Measurements from ENCODE around the gene COASY.

COASY gene

GRCh38 chr17:42571435-42572225 is 9.7 kb downstream of the COASY start:
- Histone ChIP-seq H3K4me1 (ENCODE audit: control insufficient read depth, insufficient read depth, low read length) (peaks cover 39% of the 10 kb centered on the region), H3K9ac (ENCODE audit: low read length) (no peak overlapping the region), H3K9me3 (ENCODE audit: control insufficient read depth, low read length) (no peaks in the 10 kb centered on the region), H3K27me3 (ENCODE audit: control insufficient read depth, insufficient read depth, low read length) (no peaks in the 10 kb centered on the region), H3K4me3 (ENCODE audit: low read length) (no peak overlapping the region), H3K36me3 (ENCODE audit: control insufficient read depth, insufficient read depth, low read length) (peaks cover 36% of the 10 kb centered on the region)

- H3K27me3 ChIP-seq (ENCODE audit: control insufficient read depth, insufficient read depth, low read length), result no peaks in the 10 kb centered on the region
- H3K4me3 ChIP-seq (ENCODE audit: low read length), result no peak overlapping the region
- H3K4me1 ChIP-seq (ENCODE audit: control insufficient read depth, insufficient read depth, low read length), result peaks cover 39% of the 10 kb centered on the region
- peaks cover 36% of the 10 kb centered on the region for H3K36me3 ChIP-seq (ENCODE audit: control insufficient read depth, insufficient read depth, low read length)
- H3K9ac ChIP-seq (ENCODE audit: low read length), result no peak overlapping the region
- no peaks in the 10 kb centered on the region for H3K9me3 ChIP-seq (ENCODE audit: control insufficient read depth, low read length)
Measured at GRCh38 chr17:42573095-42573494, 11.1 kb downstream of the COASY start.

- no peaks in the 10 kb centered on the region for H3K27me3 ChIP-seq (ENCODE audit: control insufficient read depth, insufficient read depth, low read length)
- H3K4me1 ChIP-seq (ENCODE audit: control insufficient read depth, insufficient read depth, low read length), result peaks cover 33% of the 10 kb centered on the region
- peaks cover 23% of the 10 kb centered on the region for H3K36me3 ChIP-seq (ENCODE audit: control insufficient read depth, insufficient read depth, low read length)
- no peaks in the 10 kb centered on the region for H3K9me3 ChIP-seq (ENCODE audit: control insufficient read depth, low read length)
- no peak overlapping the region for H3K4me3 ChIP-seq (ENCODE audit: low read length)
- no peak overlapping the region for H3K9ac ChIP-seq (ENCODE audit: low read length)
Measured at GRCh38 chr17:42574463-42574862, 12.5 kb downstream of the COASY start.

GRCh38 chr17:42577140-42577531 is 15.2 kb downstream of the COASY start:
- H3K9ac ChIP-seq (ENCODE audit: low read length), result peak overlapping the region; percentile 29
- peaks cover 13% of the 10 kb centered on the region for H3K4me1 ChIP-seq (ENCODE audit: control insufficient read depth, insufficient read depth, low read length)
- H3K36me3 ChIP-seq (ENCODE audit: control insufficient read depth, insufficient read depth, low read length), result peaks cover 19% of the 10 kb centered on the region

GRCh38 chr17:42577532-42578281 is 15.8 kb downstream of the COASY start, which contains the start of gene PSMC3IP:
TSS of gene PSMC3IP (minus strand) at chr17:42577729. CDS start at chr17:42577686, 43 bp downstream.
- peak within 1 kb of the TSS; percentile 26 for H3K4me3 ChIP-seq (ENCODE audit: low read length)
- no peaks in the 10 kb centered on the region for H3K27me3 ChIP-seq (ENCODE audit: control insufficient read depth, insufficient read depth, low read length)
- peaks cover 13% of the 10 kb centered on the region for H3K4me1 ChIP-seq (ENCODE audit: control insufficient read depth, insufficient read depth, low read length)
- peak within 1 kb of the TSS; percentile 60 for H3K9ac ChIP-seq (ENCODE audit: low read length)
- no peaks in the 10 kb centered on the region for H3K9me3 ChIP-seq (ENCODE audit: control insufficient read depth, low read length)
- H3K36me3 ChIP-seq (ENCODE audit: control insufficient read depth, insufficient read depth, low read length), result peaks cover 16% of the 10 kb centered on the region

More at GRCh38 chr17:42577140-42577531, 15.2 kb downstream of the COASY start:
- H3K9me3 ChIP-seq (ENCODE audit: control insufficient read depth, low read length), result no peaks in the 10 kb centered on the region
- H3K4me3 ChIP-seq (ENCODE audit: low read length), result peak overlapping the region; percentile 26
- H3K27me3 ChIP-seq (ENCODE audit: control insufficient read depth, insufficient read depth, low read length), result no peaks in the 10 kb centered on the region

- peaks cover 16% of the 10 kb centered on the region for H3K36me3 ChIP-seq (ENCODE audit: control insufficient read depth, insufficient read depth, low read length)
- H3K4me1 ChIP-seq (ENCODE audit: control insufficient read depth, insufficient read depth, low read length), result peaks cover 13% of the 10 kb centered on the region
- peak overlapping the region; percentile 60 for H3K9ac ChIP-seq (ENCODE audit: low read length)
- H3K27me3 ChIP-seq (ENCODE audit: control insufficient read depth, insufficient read depth, low read length), result no peaks in the 10 kb centered on the region
- H3K4me3 ChIP-seq (ENCODE audit: low read length), result peak overlapping the region; percentile 26
- H3K9me3 ChIP-seq (ENCODE audit: control insufficient read depth, low read length), result no peaks in the 10 kb centered on the region
Measured at GRCh38 chr17:42578282-42578869, 16.4 kb downstream of the COASY start.

- Histone ChIP-seq H3K27me3 (ENCODE audit: control insufficient read depth, insufficient read depth, low read length) (no peaks in the 10 kb centered on the region), H3K9me3 (ENCODE audit: control insufficient read depth, low read length) (no peaks in the 10 kb centered on the region), H3K9ac (ENCODE audit: low read length) (no peak overlapping the region), H3K4me3 (ENCODE audit: low read length) (no peak overlapping the region), H3K36me3 (ENCODE audit: control insufficient read depth, insufficient read depth, low read length) (peaks cover 21% of the 10 kb centered on the region), H3K4me1 (ENCODE audit: control insufficient read depth, insufficient read depth, low read length) (peaks cover 13% of the 10 kb centered on the region)
Measured at GRCh38 chr17:42579794-42580551, 18.0 kb downstream of the COASY start.

- Histone ChIP-seq H3K36me3 (ENCODE audit: control insufficient read depth, insufficient read depth, low read length) (peaks cover 21% of the 10 kb centered on the region), H3K4me1 (ENCODE audit: control insufficient read depth, insufficient read depth, low read length) (peaks cover 29% of the 10 kb centered on the region), H3K27me3 (ENCODE audit: control insufficient read depth, insufficient read depth, low read length) (no peaks in the 10 kb centered on the region), H3K9ac (ENCODE audit: low read length) (no peak overlapping the region), H3K4me3 (ENCODE audit: low read length) (no peak overlapping the region), H3K9me3 (ENCODE audit: control insufficient read depth, low read length) (no peaks in the 10 kb centered on the region)
Measured at GRCh38 chr17:42581744-42582270, 19.9 kb downstream of the COASY start.

- H3K4me1 ChIP-seq (ENCODE audit: control insufficient read depth, insufficient read depth, low read length), result peaks cover 30% of the 10 kb centered on the region
- H3K4me3 ChIP-seq (ENCODE audit: low read length), result no peak overlapping the region
- H3K9me3 ChIP-seq (ENCODE audit: control insufficient read depth, low read length), result no peaks in the 10 kb centered on the region
- no peaks in the 10 kb centered on the region for H3K27me3 ChIP-seq (ENCODE audit: control insufficient read depth, insufficient read depth, low read length)
- peaks cover 21% of the 10 kb centered on the region for H3K36me3 ChIP-seq (ENCODE audit: control insufficient read depth, insufficient read depth, low read length)
- H3K9ac ChIP-seq (ENCODE audit: low read length), result no peak overlapping the region
Measured at GRCh38 chr17:42584880-42585279, 22.9 kb downstream of the COASY start.

- H3K4me3 ChIP-seq (ENCODE audit: low read length), result no peak overlapping the region
- peaks cover 21% of the 10 kb centered on the region for H3K36me3 ChIP-seq (ENCODE audit: control insufficient read depth, insufficient read depth, low read length)
- H3K9ac ChIP-seq (ENCODE audit: low read length), result no peak overlapping the region
- no peaks in the 10 kb centered on the region for H3K9me3 ChIP-seq (ENCODE audit: control insufficient read depth, low read length)
- no peaks in the 10 kb centered on the region for H3K27me3 ChIP-seq (ENCODE audit: control insufficient read depth, insufficient read depth, low read length)
- H3K4me1 ChIP-seq (ENCODE audit: control insufficient read depth, insufficient read depth, low read length), result peaks cover 30% of the 10 kb centered on the region
Measured at GRCh38 chr17:42585353-42585752, 23.4 kb downstream of the COASY start.

- Histone ChIP-seq H3K27me3 (ENCODE audit: control insufficient read depth, insufficient read depth, low read length) (no peaks in the 10 kb centered on the region), H3K4me1 (ENCODE audit: control insufficient read depth, insufficient read depth, low read length) (peaks cover 30% of the 10 kb centered on the region), H3K9ac (ENCODE audit: low read length) (no peak overlapping the region), H3K4me3 (ENCODE audit: low read length) (no peak overlapping the region), H3K9me3 (ENCODE audit: control insufficient read depth, low read length) (no peaks in the 10 kb centered on the region), H3K36me3 (ENCODE audit: control insufficient read depth, insufficient read depth, low read length) (peaks cover 22% of the 10 kb centered on the region)
Measured at GRCh38 chr17:42586514-42587230, 24.7 kb downstream of the COASY start.

Measured in mucosa of stomach (tissue), 1 donor.